SH-SY5Y (cell line): Measurements from ENCODE around the gene EPG5.

ENCODE experiments used
- GATA2 ChIP-seq: IDR thresholded peaks from 2 replicates; pipeline ENCODE4 v1.6.1; 2011; ENCODE audit warnings: mild to moderate bottlenecking, low read depth, low read length
- GATA3 ChIP-seq: IDR thresholded peaks from 2 replicates; pipeline ENCODE4 v1.6.1; 2011; ENCODE audit warnings: low read depth, mild to moderate bottlenecking, low read length, moderate library complexity

DNA sequence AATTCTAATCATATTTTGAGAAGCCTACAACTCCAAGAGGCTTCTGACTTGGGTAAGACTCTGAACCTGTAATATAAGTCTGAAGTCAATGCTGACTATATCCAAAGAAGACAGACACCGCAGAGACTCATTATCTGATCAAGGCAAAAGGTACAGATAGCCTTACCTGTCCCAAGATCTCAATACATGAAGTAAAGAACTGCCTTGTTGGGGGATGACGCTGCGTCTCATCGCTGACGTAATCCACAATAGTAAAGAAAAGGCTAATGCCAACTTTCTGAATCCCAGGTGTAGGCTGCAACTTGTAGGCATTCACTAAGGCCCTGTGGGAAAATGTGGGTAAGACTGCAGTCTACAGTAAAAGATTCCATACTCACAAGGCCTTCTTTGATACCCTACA is 79.5 kb downstream of the EPG5 start:
- no peak for TF ChIP-seq GATA3
- TF ChIP-seq GATA2, result no peak
